ENCODE data around the gene MISP3. TPM values are rescaled to one million over a fixed set of nuclear protein-coding genes. Genes with fewer than 3 reads are reported as not detected.

MISP3 gene
- total RNA-seq, 1 donor from 2014 or later: 8.1 TPM

DNA sequence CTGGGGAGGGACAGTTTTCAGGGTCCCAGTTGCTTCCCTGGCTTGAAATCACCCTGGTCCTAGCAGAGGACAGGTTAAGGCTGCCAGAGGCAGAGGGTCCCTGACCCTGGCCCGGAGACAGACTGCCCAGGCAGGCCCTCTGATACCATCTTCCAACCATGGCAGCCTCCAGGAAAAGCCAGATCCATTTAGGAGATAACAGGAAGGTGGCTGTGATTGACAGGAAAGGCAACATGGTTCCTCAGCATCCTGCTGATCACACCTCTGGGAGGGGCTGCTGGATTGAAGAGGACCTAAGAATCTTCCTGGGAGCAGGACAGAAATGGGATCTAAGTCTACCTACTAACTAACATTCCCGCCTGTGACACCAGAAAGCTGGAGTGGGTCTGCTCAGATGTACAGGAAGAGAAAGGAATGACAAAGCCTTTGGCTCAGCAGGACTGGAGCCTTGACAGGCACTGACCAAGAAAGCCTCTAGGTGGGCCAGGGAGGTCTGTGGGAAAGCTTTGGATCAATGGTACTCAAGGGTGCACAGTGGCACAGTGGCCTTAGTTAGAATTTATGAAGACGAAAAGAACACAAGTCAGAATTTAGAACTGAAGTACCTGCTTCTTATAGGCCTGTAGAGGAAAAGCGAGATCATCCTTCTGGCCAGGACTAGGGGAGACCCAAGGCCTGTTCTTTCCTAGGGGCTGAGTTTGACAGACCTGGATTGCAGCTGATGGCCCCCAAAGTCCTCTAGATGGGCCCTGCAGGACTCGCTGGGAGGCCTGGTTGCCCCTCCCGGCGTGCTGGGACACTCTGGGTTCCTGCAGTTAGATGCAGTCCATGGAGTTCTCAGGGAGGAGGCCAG lies 47.3 kb downstream of the MISP3 start:
- no peaks in the 10 kb centered on the region for H3K9me3 ChIP-seq (replicated peaks)
- no peak for DNase-seq
- TF ChIP-seq, protein P1, sequence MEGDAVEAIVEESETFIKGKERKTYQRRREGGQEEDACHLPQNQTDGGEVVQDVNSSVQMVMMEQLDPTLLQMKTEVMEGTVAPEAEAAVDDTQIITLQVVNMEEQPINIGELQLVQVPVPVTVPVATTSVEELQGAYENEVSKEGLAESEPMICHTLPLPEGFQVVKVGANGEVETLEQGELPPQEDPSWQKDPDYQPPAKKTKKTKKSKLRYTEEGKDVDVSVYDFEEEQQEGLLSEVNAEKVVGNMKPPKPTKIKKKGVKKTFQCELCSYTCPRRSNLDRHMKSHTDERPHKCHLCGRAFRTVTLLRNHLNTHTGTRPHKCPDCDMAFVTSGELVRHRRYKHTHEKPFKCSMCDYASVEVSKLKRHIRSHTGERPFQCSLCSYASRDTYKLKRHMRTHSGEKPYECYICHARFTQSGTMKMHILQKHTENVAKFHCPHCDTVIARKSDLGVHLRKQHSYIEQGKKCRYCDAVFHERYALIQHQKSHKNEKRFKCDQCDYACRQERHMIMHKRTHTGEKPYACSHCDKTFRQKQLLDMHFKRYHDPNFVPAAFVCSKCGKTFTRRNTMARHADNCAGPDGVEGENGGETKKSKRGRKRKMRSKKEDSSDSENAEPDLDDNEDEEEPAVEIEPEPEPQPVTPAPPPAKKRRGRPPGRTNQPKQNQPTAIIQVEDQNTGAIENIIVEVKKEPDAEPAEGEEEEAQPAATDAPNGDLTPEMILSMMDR (IDR thresholded peaks at IDR 0.05; ENCODE audit: borderline replicate concordance): no peak
- peak overlapping the region; percentile 71 for H3K4me3 ChIP-seq
- intact Hi-C loops (cut with micrococcal nuclease): no loop called here
- peak overlapping the region; percentile 100 for H3K27ac ChIP-seq (replicated peaks)
- no peaks in the 10 kb centered on the region for H3K36me3 ChIP-seq
- peaks cover 48% of the 10 kb centered on the region for H3K4me1 ChIP-seq
- no peaks in the 10 kb centered on the region for H3K27me3 ChIP-seq (ENCODE audit: low read depth)

DNA sequence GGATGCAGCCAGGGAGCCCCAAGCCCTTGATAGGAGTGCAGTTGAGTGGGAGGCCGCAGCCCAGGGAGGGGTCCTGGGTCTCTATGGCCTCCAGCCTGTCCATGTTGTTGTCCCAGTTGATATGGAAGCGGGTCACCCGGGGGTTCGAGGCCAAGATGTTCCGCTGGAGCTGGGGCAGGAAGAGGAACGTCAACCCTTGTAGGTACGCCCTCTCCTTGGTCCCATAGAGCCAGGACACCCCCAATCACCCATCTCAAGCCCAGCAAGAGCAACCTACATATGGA lies 47.9 kb downstream of the MISP3 start:
- no peak overlapping the region for H3K4me3 ChIP-seq
- H3K27me3 ChIP-seq (ENCODE audit: low read depth): no peaks in the 10 kb centered on the region
- H3K36me3 ChIP-seq: no peaks in the 10 kb centered on the region
- TF ChIP-seq, protein P1 (IDR thresholded peaks at IDR 0.05; ENCODE audit: borderline replicate concordance): no peak
- H3K9me3 ChIP-seq (replicated peaks): no peaks in the 10 kb centered on the region
- intact Hi-C loops (cut with micrococcal nuclease): no loop called here
- peaks cover 43% of the 10 kb centered on the region for H3K4me1 ChIP-seq
- peak overlapping the region; percentile 100 for H3K27ac ChIP-seq (replicated peaks)
- no peak for DNase-seq

DNA sequence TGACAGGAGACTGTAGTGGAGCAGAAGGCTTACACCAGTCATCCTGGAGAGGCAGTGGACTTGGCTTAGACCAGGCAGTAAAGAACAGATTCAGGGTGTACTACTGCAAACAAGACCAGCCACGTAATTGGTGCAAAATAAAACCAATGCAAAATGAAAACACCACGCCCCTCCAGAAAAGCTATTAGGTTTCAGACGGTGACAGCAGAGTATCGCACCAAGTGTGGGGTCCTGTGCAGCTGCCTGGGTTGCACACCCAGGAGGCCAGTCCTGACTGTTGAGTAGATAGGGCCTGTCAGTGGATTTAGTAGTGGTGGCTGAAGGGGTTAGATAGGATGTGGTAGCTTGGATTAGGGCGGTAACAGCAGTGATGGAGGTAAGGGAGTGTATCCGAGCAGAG lies 50.3 kb downstream of the MISP3 start:
- Histone ChIP-seq H3K4me1 (peaks cover 34% of the 10 kb centered on the region), H3K27me3 (ENCODE audit: low read depth) (no peaks in the 10 kb centered on the region), H3K36me3 (no peaks in the 10 kb centered on the region), H3K27ac (replicated peaks) (no peak overlapping the region), H3K4me3 (no peak overlapping the region), H3K9me3 (replicated peaks) (no peaks in the 10 kb centered on the region)
- TF ChIP-seq, protein P1 (IDR thresholded peaks at IDR 0.05; ENCODE audit: borderline replicate concordance): no peak
- no peak for DNase-seq
- intact Hi-C loops (cut with micrococcal nuclease): no loop called here

Other genes starting within 250 kb of the MISP3 start
- gene NANOS3, start 195.7 kb upstream of the MISP3 start, total RNA-seq: 1.3 TPM
- gene BRME1, start 166.7 kb upstream of the MISP3 start, total RNA-seq: 0.82 TPM
- gene CC2D1A, start 166.6 kb upstream of the MISP3 start, total RNA-seq: 20.1 TPM
- 1.9 TPM for gene PODNL1, start 134.4 kb upstream of the MISP3 start, total RNA-seq
- 17.0 TPM for gene DCAF15, start 120.3 kb upstream of the MISP3 start, total RNA-seq
- gene RFX1, start 66.5 kb upstream of the MISP3 start, total RNA-seq: 15.2 TPM
- not detected for gene RLN3, start 44.6 kb upstream of the MISP3 start, total RNA-seq
- gene IL27RA, start 41.0 kb upstream of the MISP3 start, total RNA-seq: 4.0 TPM
- gene PALM3, start 10.7 kb upstream of the MISP3 start, total RNA-seq: 0.38 TPM
- gene C19orf67, start 13.0 kb downstream of the MISP3 start, total RNA-seq: not detected
- 46.7 TPM for gene SAMD1, start 18.0 kb downstream of the MISP3 start, total RNA-seq
- gene PRKACA, start 45.0 kb downstream of the MISP3 start, total RNA-seq: 465 TPM
- 0.96 TPM for gene ASF1B, start 63.8 kb downstream of the MISP3 start, total RNA-seq
- 16.1 TPM for gene ADGRL1, start 133.4 kb downstream of the MISP3 start, total RNA-seq